Ectodermal cell (in vitro differentiated cells): ENCODE measurements around the gene OSGIN1.

Source experiments
- H3K27ac ChIP-seq: 2 replicates; pipeline ENCODE4 v1.7.0; 2013; ENCODE audit warnings: mild to moderate bottlenecking, low read depth, low read length; ENCODE audit not compliant: insufficient read depth, poor library complexity, severe bottlenecking
- H3K27me3 ChIP-seq: 2 replicates; pipeline ENCODE4 v1.7.0; 2013; ENCODE audit warnings: mild to moderate bottlenecking, low read length; ENCODE audit not compliant: insufficient read depth, control insufficient read depth, poor library complexity, severe bottlenecking
- H3K36me3 ChIP-seq: one replicate; pipeline ENCODE4 v1.7.0; 2013; ENCODE audit warnings: low read length; ENCODE audit not compliant: control insufficient read depth, insufficient read depth
- H3K4me1 ChIP-seq: one replicate; pipeline ENCODE4 v1.7.0; 2013; ENCODE audit warnings: low read length; ENCODE audit not compliant: control insufficient read depth, insufficient read depth
- H3K4me3 ChIP-seq: 2 replicates; pipeline ENCODE4 v1.7.0; 2013; ENCODE audit warnings: low read depth, low read length, control low read depth; ENCODE audit not compliant: insufficient read depth
- H3K9me3 ChIP-seq: 2 replicates; pipeline ENCODE4 v1.7.0; 2013; ENCODE audit warnings: mild to moderate bottlenecking, low read length, moderate library complexity; ENCODE audit not compliant: control insufficient read depth
- WGBS, 2 experiments: methylation state at CpG; one replicate each; pipeline ENCODE4 v1.1.7; 2013; ENCODE audit warnings: missing lambda C conversion rate in 2 of 2; 5-methylcytosine and 5-hydroxymethylcytosine counted together

The OSGIN1 gene

GRCh38 chr16:83914091-83914710 is 38.8 kb upstream of the OSGIN1 start:
- Histone ChIP-seq H3K27ac (no peak overlapping the region), H3K27me3 (no peaks in the 10 kb centered on the region), H3K4me1 (peaks cover 23% of the 10 kb centered on the region), H3K9me3 (no peaks in the 10 kb centered on the region), H3K36me3 (peaks cover 20% of the 10 kb centered on the region), H3K4me3 (no peak overlapping the region)
- 94 to 95% methylated on average over 21 of the region's 21 CpGs for WGBS, 2 experiments

- Histone ChIP-seq H3K4me3 (no peak overlapping the region), H3K36me3 (peaks cover 20% of the 10 kb centered on the region), H3K27me3 (no peaks in the 10 kb centered on the region), H3K4me1 (peaks cover 23% of the 10 kb centered on the region), H3K9me3 (no peaks in the 10 kb centered on the region), H3K27ac (no peak overlapping the region)
- 94 to 96% methylated on average over 22 of the region's 22 CpGs for WGBS, 2 experiments
These were observed 38.0 kb upstream of the OSGIN1 start for GRCh38 chr16:83915081-83915480.

GRCh38 chr16:83915491-83915890 is 37.5 kb upstream of the OSGIN1 start:
- H3K4me1 ChIP-seq = peaks cover 23% of the 10 kb centered on the region
- no peaks in the 10 kb centered on the region for H3K27me3 ChIP-seq
- H3K9me3 ChIP-seq = no peaks in the 10 kb centered on the region
- WGBS, 2 experiments = 95 to 99% methylated on average over 14 of the region's 14 CpGs
- H3K4me3 ChIP-seq = no peak overlapping the region
- no peak overlapping the region for H3K27ac ChIP-seq
- H3K36me3 ChIP-seq = peaks cover 20% of the 10 kb centered on the region

GRCh38 chr16:83917152-83918120 is 35.6 kb upstream of the OSGIN1 start:
- Histone ChIP-seq H3K9me3 (no peaks in the 10 kb centered on the region), H3K27ac (no peak overlapping the region), H3K27me3 (no peaks in the 10 kb centered on the region), H3K36me3 (peaks cover 20% of the 10 kb centered on the region), H3K4me1 (peaks cover 9% of the 10 kb centered on the region), H3K4me3 (no peak overlapping the region)
- WGBS, 2 experiments = 96% methylated on average over 51 of the region's 51 CpGs

- H3K36me3 ChIP-seq = peaks cover 20% of the 10 kb centered on the region
- no peak overlapping the region for H3K27ac ChIP-seq
- 90 to 92% methylated on average over 2 of the region's 2 CpGs for WGBS, 2 experiments
- no peaks in the 10 kb centered on the region for H3K27me3 ChIP-seq
- H3K9me3 ChIP-seq = no peaks in the 10 kb centered on the region
- no peak overlapping the region for H3K4me3 ChIP-seq
- H3K4me1 ChIP-seq = no peaks in the 10 kb centered on the region
These were observed 32.0 kb upstream of the OSGIN1 start for GRCh38 chr16:83920894-83921491.

- 94 to 95% methylated on average over 31 of the region's 31 CpGs for WGBS, 2 experiments
- peaks cover 5% of the 10 kb centered on the region for H3K36me3 ChIP-seq
- peaks cover 3% of the 10 kb centered on the region for H3K4me1 ChIP-seq
- H3K4me3 ChIP-seq = no peak overlapping the region
- H3K27me3 ChIP-seq = no peaks in the 10 kb centered on the region
- no peaks in the 10 kb centered on the region for H3K9me3 ChIP-seq
- H3K27ac ChIP-seq = no peak overlapping the region
These were observed 29.3 kb upstream of the OSGIN1 start for GRCh38 chr16:83923581-83924365.

GRCh38 chr16:83924686-83925085 is 28.4 kb upstream of the OSGIN1 start:
- Histone ChIP-seq H3K27ac (no peak overlapping the region), H3K36me3 (no peaks in the 10 kb centered on the region), H3K27me3 (no peaks in the 10 kb centered on the region), H3K9me3 (no peaks in the 10 kb centered on the region), H3K4me3 (no peak overlapping the region), H3K4me1 (peaks cover 3% of the 10 kb centered on the region)
- 89 to 91% methylated on average over 13 of the region's 13 CpGs for WGBS, 2 experiments

- Histone ChIP-seq H3K27ac (no peak overlapping the region), H3K27me3 (no peaks in the 10 kb centered on the region), H3K9me3 (no peaks in the 10 kb centered on the region), H3K36me3 (no peaks in the 10 kb centered on the region), H3K4me1 (peaks cover 3% of the 10 kb centered on the region), H3K4me3 (no peak overlapping the region)
- WGBS, 2 experiments = 84 to 86% methylated on average over 12 of the region's 12 CpGs
These were observed 27.7 kb upstream of the OSGIN1 start for GRCh38 chr16:83925095-83925905.

GRCh38 chr16:83925957-83926725 is 26.9 kb upstream of the OSGIN1 start:
- no peaks in the 10 kb centered on the region for H3K36me3 ChIP-seq
- 72 to 74% methylated on average over 27 of the region's 27 CpGs for WGBS, 2 experiments
- no peak overlapping the region for H3K4me3 ChIP-seq
- no peaks in the 10 kb centered on the region for H3K27me3 ChIP-seq
- no peak overlapping the region for H3K27ac ChIP-seq
- no peaks in the 10 kb centered on the region for H3K9me3 ChIP-seq
- H3K4me1 ChIP-seq = peaks cover 3% of the 10 kb centered on the region
